Suprapubic skin (tissue), 3 donors: Measurements from ENCODE around the gene PRKCE.

Experiments used
- POLR2A ChIP-seq, 2 donors: fragments of 450-650 bp; IDR thresholded peaks; one replicate each; pipeline ENCODE4 v1.6.1; 2017; ENCODE audit warnings: antibody characterized with exemption in 2 of 2, mild to moderate bottlenecking in 2 of 2, moderate library complexity in 2 of 2
- TF ChIP-seq, protein P1 (sequence below), 2 donors: fragments of 200-600 bp in 1 of 2; fragments of 450-650 bp in 1 of 2; sonication (generic) in 1 of 2; IDR thresholded peaks; one replicate each; pipeline ENCODE4 v1.5.1; 2016 to 2019; ENCODE audit warnings: antibody characterized with exemption in 2 of 2, mild to moderate bottlenecking in 1 of 2, moderate library complexity in 1 of 2

DNA sequence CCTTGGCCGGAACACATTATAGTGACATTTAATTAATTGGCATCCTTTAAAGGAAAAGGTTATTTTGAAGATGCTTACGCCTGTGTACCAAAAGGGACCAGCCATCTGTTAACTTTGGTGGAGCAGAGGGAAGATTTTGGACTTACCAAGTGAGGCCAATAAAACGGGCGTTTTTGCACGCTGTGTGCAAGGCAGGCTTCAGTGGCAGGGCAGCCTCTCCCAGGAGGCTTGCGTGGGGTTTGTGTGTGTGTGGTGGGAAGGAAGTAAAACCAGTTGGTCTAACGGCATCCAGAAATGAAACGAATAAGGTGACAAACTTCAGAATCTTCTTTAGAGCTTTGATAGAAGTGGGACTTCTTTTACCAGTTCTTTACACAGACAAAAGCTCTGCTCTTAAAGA is 191.7 kb downstream of the PRKCE start:
- TF ChIP-seq, protein P1, sequence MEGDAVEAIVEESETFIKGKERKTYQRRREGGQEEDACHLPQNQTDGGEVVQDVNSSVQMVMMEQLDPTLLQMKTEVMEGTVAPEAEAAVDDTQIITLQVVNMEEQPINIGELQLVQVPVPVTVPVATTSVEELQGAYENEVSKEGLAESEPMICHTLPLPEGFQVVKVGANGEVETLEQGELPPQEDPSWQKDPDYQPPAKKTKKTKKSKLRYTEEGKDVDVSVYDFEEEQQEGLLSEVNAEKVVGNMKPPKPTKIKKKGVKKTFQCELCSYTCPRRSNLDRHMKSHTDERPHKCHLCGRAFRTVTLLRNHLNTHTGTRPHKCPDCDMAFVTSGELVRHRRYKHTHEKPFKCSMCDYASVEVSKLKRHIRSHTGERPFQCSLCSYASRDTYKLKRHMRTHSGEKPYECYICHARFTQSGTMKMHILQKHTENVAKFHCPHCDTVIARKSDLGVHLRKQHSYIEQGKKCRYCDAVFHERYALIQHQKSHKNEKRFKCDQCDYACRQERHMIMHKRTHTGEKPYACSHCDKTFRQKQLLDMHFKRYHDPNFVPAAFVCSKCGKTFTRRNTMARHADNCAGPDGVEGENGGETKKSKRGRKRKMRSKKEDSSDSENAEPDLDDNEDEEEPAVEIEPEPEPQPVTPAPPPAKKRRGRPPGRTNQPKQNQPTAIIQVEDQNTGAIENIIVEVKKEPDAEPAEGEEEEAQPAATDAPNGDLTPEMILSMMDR (IDR thresholded peaks at IDR 0.05): no peak
- no peak for TF ChIP-seq POLR2A (IDR thresholded peaks at IDR 0.05)
